ENCODE measurements around the gene BABAM2.

Gene BABAM2

DNA sequence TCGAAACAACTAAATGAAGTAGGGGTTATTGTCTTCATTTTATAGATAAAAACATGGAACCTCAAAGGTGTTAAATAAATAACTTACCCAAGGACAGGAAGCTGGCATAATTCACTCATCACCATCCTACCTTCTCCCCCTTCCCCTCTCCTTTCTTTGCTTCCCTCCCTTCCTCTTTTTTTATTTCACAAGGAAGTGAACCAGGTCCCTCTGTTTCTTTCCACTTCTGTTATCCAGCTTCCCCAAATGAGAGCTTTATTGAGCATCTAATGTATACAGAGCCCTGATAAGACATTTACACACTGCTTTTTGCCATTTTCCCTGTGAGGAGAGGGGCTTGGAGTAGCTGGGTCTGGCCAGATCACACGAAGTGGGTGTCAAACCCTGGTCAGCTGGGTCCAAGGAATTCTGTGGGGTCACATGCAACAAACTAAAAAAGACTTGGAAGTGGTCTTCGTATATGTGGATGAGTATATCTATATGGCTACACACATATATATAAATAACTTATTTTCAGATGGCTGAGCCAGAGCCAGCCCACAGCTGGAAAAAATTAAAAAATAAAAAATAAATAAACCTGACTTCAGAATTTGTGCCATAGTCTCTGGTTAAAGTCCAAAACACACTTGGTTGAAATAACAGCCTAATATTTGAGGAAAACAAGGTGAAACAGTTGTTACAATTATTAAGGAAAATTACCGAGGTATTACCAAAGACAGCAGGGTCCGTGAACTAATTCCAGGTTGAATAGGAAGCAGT lies 452.8 kb downstream of the BABAM2 start:
- DNase-seq (ENCODE audit: low read depth in 2 of 2), result no peak

DNA sequence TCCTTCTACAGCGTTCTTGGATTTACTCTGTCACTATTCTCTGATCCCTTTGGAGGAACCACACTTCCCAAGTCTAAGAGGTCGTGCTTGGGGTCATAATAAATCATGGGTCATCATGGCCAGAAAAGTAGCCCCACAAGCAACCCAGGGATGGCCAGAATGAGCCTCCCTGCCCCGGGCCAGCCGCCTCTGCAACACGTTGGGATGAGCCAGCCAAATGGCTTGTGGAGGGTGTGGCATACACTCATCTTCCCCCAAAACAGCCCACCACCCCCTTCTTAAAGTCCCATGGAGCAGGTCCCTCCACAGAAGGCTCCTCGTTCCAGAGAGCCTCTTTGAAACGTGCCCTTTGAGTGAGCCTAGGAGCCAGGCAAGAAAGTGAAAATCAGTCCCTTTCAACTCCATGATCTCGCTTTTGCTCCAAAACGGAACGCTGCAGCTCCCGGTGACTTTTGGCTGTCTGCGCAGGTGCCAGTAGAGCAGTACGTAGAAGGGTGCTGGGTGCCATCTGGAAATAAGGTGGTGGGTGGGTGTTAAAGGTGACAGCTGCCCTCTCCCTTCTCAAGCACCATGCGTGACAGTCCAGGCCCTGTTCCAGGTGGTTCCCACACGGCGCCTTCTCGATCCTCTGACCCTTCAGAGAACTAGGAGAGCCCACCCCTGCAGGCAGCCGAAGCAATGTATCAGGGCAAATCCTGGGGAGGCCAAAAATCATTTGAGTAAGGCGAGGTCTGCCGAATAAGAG lies 453.6 kb downstream of the BABAM2 start:
- no peak for DNase-seq (ENCODE audit: low read depth in 2 of 2)

DNA sequence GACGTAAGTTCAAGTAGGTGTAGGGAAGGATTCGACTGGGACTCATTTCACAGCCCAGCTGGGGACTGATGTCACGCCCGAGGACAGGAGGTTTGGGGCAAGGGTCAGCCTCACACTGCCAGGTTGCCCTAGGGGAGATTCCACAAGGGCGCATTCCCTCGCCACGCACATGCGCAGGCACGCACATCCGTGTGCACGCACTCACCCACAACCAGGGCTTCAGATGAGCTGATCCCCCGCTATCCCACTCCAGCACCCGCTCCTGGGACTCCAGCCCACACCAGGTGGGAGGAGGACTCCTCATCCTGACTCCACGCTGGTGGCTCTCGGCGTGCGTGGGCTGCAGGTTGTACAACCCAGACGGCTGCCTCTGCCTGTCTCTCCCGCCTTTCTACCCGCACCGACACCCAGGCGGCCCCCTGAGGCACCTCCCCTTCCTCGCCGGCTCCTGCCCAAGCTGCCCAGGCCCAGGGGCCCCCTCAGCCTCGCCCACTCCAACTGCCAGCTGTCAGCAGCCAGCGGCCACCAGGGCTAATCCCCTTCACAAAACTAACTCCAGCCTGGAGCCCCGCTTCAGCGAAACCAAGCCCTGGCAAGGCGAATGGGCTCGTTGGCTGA lies 454.3 kb downstream of the BABAM2 start:
- no peak for DNase-seq (ENCODE audit: low read depth in 2 of 2)

DNA sequence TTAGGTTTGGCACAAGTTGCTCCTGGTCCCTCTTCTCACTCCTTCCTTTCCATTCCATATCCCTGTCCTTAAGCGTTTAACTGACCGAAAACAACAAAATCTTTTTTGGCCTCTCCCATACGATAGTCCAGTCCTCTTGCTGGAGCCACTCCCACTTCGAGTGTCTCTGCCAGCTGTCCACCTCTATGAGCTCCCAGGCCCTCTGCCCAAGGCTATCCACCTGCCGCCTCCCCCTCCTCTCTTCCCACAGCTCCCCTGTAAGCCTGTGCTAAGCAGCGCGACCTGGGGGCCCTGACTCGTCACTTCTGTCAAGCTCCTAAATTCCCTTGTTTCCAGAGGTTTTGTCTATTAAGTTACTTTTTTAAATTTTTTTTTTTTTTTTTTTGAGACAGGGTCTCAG lies 455.1 kb downstream of the BABAM2 start:
- no peak for DNase-seq (ENCODE audit: low read depth in 2 of 2)

DNA sequence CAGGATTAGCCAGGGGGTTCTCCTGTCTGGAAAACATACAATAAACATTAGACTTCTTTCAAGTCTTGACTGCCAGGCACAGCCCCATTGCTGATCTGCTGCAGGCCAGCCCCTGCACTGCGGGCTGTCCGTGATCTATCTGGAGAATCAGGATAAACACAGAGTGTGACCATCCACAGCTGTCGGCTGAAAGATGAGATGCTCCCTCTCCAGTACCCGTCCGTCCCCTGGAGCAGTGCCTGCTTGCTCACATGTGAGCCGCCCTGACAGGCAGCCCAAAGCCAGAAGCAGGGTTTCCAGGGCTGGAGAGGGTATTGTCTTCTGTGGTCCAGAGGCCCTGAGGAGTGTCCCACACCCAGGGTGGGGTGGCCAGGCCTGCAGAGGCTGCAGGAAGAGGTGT lies 456.1 kb downstream of the BABAM2 start:
- no peak for DNase-seq (ENCODE audit: low read depth in 2 of 2)

DNA sequence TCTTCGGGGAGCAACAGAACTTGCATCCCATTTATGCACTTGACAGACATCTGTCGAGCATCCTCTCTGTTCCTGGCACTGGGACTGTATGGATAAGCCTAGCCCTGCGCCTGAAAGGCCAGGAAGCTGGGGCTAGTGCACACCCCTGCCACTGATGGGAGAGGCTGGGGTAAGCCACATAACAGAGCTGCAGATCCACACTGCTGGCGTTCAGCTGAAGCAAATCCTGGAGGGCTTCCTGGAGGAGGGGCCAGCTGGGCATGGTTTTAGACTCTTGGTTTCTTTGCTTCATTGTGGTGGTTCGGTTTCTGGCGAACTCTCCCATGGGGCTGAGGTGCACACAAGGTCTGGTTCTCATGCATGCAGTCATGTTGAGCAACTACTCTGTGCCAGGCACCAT lies 456.7 kb downstream of the BABAM2 start:
- DNase-seq (ENCODE audit: low read depth in 2 of 2), result no peak

DNA sequence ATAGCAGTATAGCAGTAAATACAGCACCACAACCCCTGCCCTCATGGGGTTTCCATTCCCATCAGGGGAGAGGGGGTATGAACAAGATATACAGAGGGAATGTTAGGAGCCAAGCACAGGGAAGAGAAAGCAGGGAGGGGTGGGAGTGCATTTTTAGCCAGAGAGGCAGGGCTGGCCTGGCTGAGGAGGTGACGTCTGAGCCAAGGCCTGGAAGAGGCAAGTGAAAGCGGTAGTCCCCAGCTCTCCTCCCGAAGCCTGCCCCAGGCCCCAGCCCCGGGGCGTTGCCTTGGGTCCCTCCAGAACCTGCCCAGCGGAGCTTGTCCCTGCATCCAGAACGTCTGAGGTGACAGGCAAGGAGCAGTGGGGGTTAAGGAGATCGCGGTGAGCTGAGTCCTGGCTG lies 457.1 kb downstream of the BABAM2 start:
- no peak for DNase-seq (ENCODE audit: low read depth in 2 of 2)

DNA sequence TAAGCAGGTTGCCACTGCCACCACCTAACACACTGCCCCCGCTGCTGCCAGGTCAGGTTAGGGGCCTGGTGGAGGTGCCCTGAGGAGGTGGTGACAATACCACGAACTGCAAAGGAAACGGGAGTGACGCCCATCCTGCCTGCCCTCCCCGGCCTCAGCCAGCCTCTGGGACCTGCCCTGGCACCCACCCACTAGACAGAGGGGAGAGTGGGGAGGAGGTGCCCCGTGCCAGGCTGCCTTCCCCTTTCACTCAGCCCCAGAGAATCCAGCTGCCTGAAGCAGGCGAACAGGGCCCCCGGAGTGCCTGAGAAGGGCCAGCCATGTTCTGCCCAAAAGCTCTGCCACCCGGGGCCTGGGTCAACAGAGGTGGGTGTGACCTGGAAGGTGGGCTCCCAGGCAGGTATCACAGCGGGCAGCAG lies 457.6 kb downstream of the BABAM2 start:
- DNase-seq (ENCODE audit: low read depth in 2 of 2), result no peak

DNA sequence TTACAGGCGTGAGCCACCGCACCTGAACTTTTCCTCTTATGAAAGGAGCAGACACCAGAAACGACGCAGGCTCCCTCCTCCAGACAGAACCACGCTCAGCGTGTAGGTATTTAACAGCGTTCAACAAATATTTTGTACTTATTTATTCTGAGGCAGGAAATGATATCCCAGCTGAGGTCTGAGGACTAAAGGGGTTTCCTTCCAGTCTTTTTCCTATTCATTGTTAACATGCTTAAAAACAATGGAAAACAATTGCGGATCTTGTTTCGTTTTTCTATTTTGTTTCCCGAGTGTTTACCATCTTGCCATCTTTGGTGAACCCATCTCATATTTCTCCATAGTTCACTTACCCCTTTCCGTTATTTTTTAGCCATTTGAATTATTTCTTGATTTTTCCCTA lies 458.4 kb downstream of the BABAM2 start:
- no peak for DNase-seq (ENCODE audit: low read depth in 2 of 2)

DNA sequence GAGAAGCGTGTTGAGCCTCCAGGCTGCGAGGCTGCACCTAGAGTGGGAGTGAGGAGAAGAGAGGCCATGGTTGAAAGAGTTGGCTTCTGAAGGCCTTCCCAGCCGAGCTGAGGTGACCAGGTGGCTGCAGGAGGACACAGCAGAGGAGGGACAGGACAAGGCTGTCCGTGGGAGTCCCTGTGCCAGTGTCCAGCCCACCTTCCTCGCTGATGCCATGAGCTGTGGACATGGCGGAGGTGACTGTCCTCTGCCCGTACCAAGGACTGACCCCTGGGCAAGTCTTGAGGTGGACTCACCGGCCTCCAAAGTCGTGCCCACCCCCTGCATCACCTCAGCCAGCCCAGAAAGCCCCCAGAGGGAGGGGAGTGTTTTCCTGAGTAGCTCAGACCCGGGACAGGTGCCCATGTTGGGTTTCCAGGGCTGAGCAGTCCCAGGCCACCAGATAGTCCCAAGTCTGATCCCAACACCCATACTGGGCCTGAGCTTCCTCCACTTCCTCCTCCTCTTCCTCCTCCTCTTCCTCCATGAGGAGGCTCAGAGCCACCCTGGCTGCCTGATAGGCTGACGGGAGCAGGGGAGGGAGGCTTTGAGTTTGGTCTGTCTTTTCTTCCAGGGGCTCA lies 459.1 kb downstream of the BABAM2 start:
- DNase-seq (ENCODE audit: low read depth in 2 of 2), result no peak

DNA sequence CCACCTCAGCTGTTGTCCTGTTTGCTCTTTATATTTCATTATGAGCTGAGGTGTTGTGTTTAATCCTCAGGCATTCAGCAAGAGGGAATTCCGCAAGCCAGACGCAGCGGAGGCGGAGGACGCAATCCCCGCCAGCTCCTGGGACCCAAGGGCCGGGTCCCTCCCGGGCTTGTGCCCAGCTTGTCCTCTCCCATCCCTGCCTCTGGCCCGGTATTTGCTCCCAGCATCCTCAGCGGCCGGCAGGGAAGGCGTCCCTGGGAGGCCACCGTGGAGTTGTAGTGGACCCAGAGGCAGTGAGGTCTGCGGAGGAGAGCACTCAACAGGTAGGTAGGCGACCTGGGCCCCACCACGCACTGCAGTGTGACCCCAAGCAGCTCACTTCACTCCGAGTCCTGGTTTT lies 459.7 kb downstream of the BABAM2 start:
- DNase-seq (ENCODE audit: low read depth in 2 of 2), result no peak

DNA sequence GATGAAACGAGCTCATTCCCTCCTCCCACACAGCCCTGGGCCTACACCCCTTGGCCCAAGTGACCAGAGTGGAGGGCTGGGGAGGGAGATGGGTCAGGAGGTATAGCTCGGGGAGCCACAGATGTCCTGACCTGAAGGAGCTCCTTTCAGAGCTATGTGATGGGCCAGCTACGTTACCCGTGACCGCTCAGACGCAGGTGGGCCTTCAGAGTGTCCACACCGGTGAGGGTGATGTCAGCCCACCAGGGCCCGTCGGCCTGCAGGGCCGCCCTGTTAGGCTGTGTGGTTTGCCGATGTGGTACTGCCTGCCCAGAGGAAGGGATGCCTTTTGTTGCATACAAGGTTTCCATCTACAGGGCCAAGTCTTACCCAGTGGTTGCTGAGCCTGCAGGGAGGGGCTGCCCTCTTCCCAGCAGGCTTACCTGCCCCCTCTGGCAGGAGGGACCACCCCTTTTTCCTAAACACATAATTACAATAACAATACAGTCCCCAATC lies 460.3 kb downstream of the BABAM2 start:
- no peak for DNase-seq (ENCODE audit: low read depth in 2 of 2)

DNA sequence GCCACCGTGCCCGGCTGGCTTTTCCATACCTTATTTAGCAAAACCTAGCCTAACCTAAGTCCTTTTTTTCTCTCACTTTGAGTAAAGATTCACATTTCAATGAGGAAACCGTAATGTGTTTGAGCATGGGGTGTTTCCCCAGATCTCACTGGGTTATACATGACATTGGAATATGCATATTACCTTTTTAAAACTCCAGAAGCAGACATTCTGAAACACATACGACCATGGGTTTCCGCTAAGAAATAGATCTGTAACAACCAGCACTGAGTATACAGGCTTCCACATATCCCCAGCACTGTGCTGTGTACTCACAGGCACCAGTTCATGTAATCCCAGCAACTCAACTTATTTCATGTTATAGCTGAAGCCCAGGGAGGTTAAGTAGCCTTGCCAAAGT lies 461.1 kb downstream of the BABAM2 start:
- no peak for DNase-seq (ENCODE audit: low read depth in 2 of 2)

DNA sequence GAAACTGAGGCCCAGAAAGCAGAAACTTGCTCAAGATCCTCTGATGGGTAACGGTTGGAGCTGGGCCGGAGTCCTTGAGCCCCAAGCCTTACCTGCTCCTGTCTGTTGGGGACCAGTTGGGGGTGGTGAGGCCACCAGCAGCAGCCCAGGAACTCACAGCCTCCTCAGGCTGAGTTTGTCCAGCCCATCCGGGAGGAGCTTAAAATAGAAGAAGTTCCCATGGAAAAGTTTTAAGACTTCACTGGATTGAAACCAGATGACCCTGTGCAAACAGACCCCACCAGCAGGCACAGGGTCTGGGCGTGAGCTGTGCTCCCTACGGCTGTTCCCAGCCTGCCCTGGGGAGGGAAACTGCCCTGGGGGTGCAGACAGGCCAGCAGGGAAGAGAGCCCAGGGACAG lies 461.6 kb downstream of the BABAM2 start:
- no peak for DNase-seq (ENCODE audit: low read depth in 2 of 2)

DNA sequence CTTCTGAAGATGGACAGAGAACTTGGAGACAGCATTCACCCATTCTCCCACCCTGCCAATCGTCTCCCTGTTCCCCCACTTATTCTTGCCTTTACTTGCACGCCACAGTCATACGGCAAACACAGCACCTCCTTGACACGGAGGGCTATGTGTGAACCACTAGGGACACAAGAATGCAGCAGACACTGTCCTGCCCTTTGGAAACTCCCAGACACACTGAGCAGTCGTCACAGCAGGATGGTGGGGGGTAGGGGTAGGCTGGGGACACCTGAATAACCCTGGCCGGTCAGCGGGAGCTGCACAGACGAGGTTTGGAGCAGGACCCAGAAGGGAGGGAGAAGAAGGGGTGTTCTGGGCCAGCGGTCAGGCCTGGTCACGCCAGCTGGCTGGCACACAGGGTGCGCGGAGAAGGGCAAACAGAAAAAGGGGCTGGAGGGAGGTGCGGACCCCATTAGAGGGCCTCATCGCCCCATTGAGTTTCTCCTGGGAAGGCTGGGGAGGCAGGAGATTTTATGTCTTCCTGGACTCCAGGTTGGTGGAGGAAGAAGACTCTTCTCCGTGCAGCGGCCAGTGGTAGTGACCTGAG lies 462.2 kb downstream of the BABAM2 start:
- no peak for DNase-seq (ENCODE audit: low read depth in 2 of 2)

DNA sequence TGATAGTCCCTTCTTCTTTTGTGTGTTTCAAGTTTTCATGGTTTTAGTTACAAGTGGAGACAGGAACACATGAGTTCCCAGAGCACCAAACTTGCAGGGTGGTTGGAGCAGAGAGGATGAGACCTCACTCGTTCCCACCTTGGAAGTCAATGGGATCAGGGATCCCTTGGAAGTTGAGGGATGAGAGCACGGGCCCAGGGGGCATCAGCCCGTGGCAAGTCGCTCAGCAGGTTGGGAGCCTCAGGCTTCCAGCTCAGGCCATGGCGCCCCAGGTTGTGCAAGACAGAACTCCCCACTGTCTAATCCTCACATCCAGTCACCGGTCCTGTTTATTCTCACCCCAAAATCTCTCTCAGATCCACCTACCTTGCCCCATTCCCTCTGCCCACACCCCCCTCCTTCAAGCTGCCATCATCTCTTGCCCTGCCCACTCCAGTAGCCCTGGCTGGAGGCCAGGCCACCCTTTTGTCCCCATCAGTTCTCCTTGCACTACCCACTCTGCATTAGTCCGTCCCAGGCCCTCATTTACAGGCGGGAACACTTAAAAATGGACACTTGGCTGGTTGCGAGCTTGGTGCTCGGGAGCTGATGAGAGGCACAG lies 464.5 kb downstream of the BABAM2 start:
- no peak for DNase-seq (ENCODE audit: low read depth in 2 of 2)

DNA sequence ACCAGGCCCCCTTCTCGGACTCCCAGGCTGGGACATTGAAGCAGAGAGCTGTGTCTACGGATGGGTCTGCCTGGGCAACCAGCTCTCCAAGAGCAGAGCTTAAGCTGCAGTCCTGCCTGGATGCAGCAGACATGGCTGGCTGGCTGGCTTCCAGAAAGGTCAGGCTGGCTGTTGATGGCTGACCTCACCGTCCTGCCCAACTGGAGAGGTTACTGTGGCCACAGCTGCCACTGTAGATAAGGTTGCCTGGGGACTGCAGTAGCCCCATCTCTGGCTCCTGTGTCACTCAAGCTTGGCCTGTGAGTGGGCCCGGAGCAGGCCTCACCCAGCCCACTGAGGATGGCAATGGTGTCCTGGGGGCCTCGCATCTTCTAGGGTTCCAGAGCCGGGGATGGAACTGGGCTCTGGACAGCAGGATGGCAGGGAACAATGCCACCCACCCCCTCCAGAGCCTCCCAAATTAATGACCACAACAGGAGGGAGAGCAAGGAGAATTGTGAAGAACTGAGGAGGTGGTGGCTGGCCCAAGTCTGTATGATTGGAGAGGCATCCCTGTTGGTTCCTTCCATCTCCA lies 465.1 kb downstream of the BABAM2 start:
- no peak for DNase-seq (ENCODE audit: low read depth in 2 of 2)

DNA sequence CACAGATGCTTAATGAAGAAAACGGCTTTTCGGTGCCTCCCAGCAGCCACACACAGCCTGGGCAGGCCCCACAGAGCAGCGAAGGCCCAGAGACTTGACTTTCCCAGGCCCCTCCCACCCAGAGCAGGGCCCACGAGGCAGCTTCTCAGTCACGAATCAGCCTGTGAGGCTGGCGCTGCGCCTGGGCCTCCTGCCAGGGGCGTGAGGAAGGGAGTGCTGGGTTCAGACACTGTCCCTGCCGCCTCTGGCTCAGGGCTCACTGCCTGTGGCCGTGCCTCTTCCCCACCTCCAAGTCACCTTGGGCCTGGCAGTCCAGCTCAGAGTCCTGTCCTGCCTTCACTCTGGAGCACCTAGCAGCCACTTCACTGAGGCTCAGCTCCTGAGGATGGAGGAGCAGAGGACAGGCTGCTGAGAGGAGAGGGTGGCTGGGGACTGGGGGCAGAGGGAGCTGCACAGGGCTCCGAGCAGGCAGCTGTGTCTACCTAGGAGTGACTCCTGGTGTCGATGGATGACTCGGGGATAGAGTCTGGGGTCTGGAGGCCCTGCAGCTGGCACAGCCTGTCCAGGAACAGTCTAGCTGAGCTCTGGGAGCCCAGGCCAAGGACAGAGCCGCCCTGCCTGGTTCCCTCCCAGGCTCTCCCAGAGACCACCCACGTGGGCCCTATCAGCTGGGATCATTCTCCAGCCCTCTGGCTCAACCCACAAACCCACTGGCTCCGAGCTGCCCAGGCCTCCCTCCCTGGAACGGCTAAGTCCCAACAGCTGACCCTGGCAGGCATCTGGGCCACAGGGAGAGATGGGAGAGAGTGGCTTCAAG lies 465.8 kb downstream of the BABAM2 start:
- DNase-seq (ENCODE audit: low read depth in 2 of 2), result no peak

DNA sequence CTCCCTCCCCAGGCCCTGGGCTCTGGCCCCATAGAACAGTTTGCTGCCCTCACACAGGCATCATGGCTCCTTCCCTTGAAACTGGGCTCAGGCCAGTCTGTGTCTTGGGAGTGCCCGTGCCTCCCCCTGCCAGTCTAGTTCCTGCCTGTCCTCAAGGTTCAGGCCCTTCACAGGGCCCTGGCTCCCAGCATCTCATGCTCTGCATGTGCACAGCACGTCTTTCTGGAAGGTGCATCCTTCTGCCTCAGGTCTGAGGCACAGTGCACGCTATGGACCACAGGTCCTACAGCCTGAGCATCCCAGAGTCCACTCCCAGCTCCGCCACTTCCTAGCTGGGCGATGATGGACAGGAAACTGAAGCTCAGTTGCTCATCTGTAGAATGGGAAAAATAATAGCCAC lies 466.5 kb downstream of the BABAM2 start:
- DNase-seq (ENCODE audit: low read depth in 2 of 2), result no peak

DNA sequence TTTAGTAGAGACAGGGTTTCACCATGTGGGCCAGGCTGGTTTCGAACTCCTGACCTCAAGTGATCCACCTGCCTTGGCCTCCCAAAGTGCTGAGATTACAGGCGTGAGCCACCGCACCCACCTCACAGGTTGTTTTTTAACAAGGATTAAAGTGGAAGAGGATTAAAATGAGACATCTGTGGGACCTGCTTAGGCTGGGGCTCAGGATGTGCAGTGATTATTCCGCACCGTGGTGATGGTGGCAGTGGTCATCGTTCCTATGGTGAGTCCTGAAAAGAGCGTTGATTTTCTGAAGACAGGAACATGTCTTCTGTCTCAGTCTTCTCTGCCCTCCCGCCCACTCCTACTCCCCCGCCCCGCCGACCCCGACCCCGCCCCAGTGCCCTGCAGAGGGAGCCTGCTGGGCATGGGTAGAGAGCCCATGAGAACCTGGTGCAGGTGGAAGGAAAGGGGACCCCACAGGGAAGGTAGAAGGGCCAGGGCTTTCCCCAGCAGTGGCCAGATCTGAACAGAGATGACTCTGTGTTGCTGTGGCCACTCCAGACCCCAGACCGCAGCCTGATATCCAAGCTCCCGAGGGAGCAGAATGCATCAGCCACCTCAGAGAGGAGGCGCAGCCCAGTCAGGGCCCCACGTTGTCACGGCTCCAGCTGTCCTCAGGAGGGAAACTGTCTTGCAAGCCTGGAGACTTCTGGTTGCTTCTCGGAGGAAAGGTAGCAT lies 467.6 kb downstream of the BABAM2 start:
- DNase-seq (ENCODE audit: low read depth in 2 of 2), result no peak

Measured in activated CD4-positive, alpha-beta T cell treated with anti-CD3 and anti-CD28 coated beads for 24 hours (primary cell).